ENCODE data around the gene PRR20D. TPM values are rescaled to one million over a fixed set of nuclear protein-coding genes. Genes with fewer than 3 reads are reported as not detected.
"Not testable (repeated sequence)": the region's sequence is repeated elsewhere in the genome, so short reads cannot be mapped to it uniquely, and the experiment has no call there.

PRR20D gene
- total RNA-seq (2014; rRNA removed; shearing (Covaris generic)) = not detected in 2 replicates
- not detected in 2 replicates for polyA plus RNA-seq (2016; fragmentation: Nextera tagmentation; extraction: Ambion mirVana)

DNA sequence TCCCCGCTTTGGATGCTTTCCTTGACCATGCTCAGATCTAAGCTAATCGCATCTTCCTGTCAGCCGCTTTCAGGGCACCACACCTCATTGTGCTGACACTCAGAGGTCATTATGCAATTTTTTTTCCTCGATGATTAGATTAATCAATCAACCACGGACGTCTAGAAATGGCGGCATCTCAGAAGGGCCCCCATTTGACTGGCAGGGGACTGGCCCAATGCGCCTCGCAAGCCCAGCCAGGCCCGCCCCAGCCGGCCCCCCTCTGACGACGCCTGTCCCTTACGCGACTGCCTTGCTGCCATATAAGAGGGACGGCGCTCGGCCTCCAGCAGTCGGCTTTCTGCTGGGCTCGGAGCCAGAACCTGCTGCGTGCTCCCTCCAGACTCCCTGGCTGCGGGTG is at the start of gene PRR20D:
PRR20D (plus strand) TSS at position 301 of the 400 bp plus-strand sequence. CDS start 387 bp downstream, outside the sequence.
- H3F3A ChIP-seq (ENCODE audit: insufficient read depth); H3K79me2 ChIP-seq (ENCODE audit: insufficient read depth); H3K27ac ChIP-seq; H3K36me3 ChIP-seq (ENCODE audit: low read depth); H3K4me2 ChIP-seq (ENCODE audit: unreplicated experiment); H3K4me3 ChIP-seq; H3K9me2 ChIP-seq (ENCODE audit: insufficient read depth); H3K4me1 ChIP-seq (ENCODE audit: insufficient read depth); H2AFZ ChIP-seq; H3K27me3 ChIP-seq (replicated peaks; ENCODE audit: insufficient read depth); DNase-seq; H4K20me1 ChIP-seq (ENCODE audit: insufficient read depth); H3K9ac ChIP-seq; H3K9me3 ChIP-seq (ENCODE audit: low read depth); in situ Hi-C loops (cut with MboI): not testable (repeated sequence)
- no CpG with 5 or more reads among the region's 22 CpGs for WGBS, 2 experiments (ENCODE audit: low coverage in 1 of 2, low lambda C conversion rate in 2 of 2, missing lambda C conversion rate in 2 of 2)

DNA sequence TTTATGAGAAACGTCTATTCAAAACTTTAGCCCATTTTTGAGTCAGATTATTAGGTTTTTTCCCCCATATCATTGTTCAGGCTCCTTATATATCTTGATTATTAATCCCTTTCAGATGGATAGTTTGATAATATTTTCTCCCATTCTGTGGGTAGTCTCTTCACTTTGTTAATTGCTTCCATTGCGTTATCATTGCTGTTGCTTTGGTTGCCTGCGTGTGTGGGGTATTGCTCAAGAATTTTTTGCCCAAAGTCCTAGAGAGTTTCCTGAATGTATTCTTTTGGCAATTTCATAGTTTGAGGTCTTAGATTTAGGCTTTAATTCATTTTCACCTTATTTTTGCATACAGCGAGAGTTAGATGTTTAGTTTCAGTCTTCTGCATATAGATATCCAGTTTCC is 45.5 kb upstream of the PRR20D start:
- Histone ChIP-seq H3K4me2 (ENCODE audit: unreplicated experiment) (no peak overlapping the region), H3K9me3 (ENCODE audit: low read depth) (peaks cover 4% of the 10 kb centered on the region), H3K4me3 (no peak overlapping the region), H3K27ac (no peak overlapping the region), H3K4me1 (ENCODE audit: insufficient read depth) (no peaks in the 10 kb centered on the region), H3K9me2 (ENCODE audit: insufficient read depth) (no peaks in the 10 kb centered on the region), H4K20me1 (ENCODE audit: insufficient read depth) (no peaks in the 10 kb centered on the region), H3K27me3 (replicated peaks; ENCODE audit: insufficient read depth) (no peaks in the 10 kb centered on the region), H3K79me2 (ENCODE audit: insufficient read depth) (no peaks in the 10 kb centered on the region), H3K36me3 (ENCODE audit: low read depth) (no peaks in the 10 kb centered on the region), H2AFZ (no peak overlapping the region), H3F3A (ENCODE audit: insufficient read depth) (no peaks in the 10 kb centered on the region), H3K9ac (no peak overlapping the region)
- 36 to 46% methylated on average over 4 of the region's 4 CpGs for WGBS, 2 experiments (ENCODE audit: low coverage in 1 of 2, low lambda C conversion rate in 2 of 2, missing lambda C conversion rate in 2 of 2)
- no peak for TF ChIP-seq EZH2phosphoT487 (IDR thresholded peaks at IDR 0.05; ENCODE audit: insufficient read depth, low read depth)
- no peak for TF ChIP-seq EZH2 (IDR thresholded peaks at IDR 0.05; ENCODE audit: insufficient read depth, poor library complexity, severe bottlenecking)
- in situ Hi-C loops (cut with MboI) = loop anchor here (25.0 kb wide), 1 partner anchor 97 kb away; no protein-coding TSS in a partner anchor
- DNase-seq = no peak

DNA sequence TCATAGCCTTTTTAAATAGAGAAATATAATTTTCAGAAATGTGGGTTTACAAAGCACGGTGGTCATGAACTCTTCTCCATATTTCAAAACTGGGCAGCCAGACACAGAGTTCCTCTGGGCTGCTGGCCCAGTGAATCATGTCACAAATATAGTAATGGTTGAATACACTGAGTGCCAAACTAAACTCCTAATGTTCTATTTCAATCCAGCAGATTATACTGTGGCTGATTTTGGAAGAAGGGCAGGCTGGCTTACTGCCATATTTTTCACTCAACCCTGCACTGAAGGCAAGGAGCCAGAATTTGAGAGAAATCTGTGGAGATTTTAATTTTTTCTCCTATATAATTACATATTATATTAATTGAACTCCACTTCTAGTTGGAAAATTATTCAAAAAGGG is 36.8 kb upstream of the PRR20D start:
- Histone ChIP-seq H3F3A (ENCODE audit: insufficient read depth) (no peaks in the 10 kb centered on the region), H3K79me2 (ENCODE audit: insufficient read depth) (no peaks in the 10 kb centered on the region), H3K27me3 (replicated peaks; ENCODE audit: insufficient read depth) (no peaks in the 10 kb centered on the region), H3K4me2 (ENCODE audit: unreplicated experiment) (no peak overlapping the region), H3K9ac (no peak overlapping the region), H3K27ac (no peak overlapping the region), H3K4me1 (ENCODE audit: insufficient read depth) (no peaks in the 10 kb centered on the region), H4K20me1 (ENCODE audit: insufficient read depth) (no peaks in the 10 kb centered on the region), H3K9me2 (ENCODE audit: insufficient read depth) (no peaks in the 10 kb centered on the region), H3K36me3 (ENCODE audit: low read depth) (no peaks in the 10 kb centered on the region), H2AFZ (no peak overlapping the region), H3K4me3 (no peak overlapping the region), H3K9me3 (ENCODE audit: low read depth) (no peaks in the 10 kb centered on the region)
- WGBS, 2 experiments (ENCODE audit: low coverage in 1 of 2, low lambda C conversion rate in 2 of 2, missing lambda C conversion rate in 2 of 2) = 0 to 3% methylated on average over 1 of the region's 1 CpG
- TF ChIP-seq EZH2phosphoT487 (IDR thresholded peaks at IDR 0.05; ENCODE audit: insufficient read depth, low read depth) (no peak), EZH2 (IDR thresholded peaks at IDR 0.05; ENCODE audit: insufficient read depth, poor library complexity, severe bottlenecking) (no peak)
- DNase-seq = no peak
- in situ Hi-C loops (cut with MboI) = loop anchor here (25.0 kb wide), 1 partner anchor 89 kb away; no protein-coding TSS in a partner anchor

- TF ChIP-seq EZH2 (IDR thresholded peaks at IDR 0.05; ENCODE audit: insufficient read depth, poor library complexity, severe bottlenecking) (no peak), EZH2phosphoT487 (IDR thresholded peaks at IDR 0.05; ENCODE audit: insufficient read depth, low read depth) (no peak)
- Histone ChIP-seq H3K79me2 (ENCODE audit: insufficient read depth) (no peaks in the 10 kb centered on the region), H3K27ac (no peak overlapping the region), H3K4me3 (no peak overlapping the region), H3K27me3 (replicated peaks; ENCODE audit: insufficient read depth) (no peaks in the 10 kb centered on the region), H3K9ac (no peak overlapping the region), H2AFZ (no peak overlapping the region), H4K20me1 (ENCODE audit: insufficient read depth) (no peaks in the 10 kb centered on the region), H3K9me2 (ENCODE audit: insufficient read depth) (no peaks in the 10 kb centered on the region), H3K9me3 (ENCODE audit: low read depth) (no peaks in the 10 kb centered on the region), H3K36me3 (ENCODE audit: low read depth) (no peaks in the 10 kb centered on the region), H3F3A (ENCODE audit: insufficient read depth) (no peaks in the 10 kb centered on the region), H3K4me2 (ENCODE audit: unreplicated experiment) (no peak overlapping the region), H3K4me1 (ENCODE audit: insufficient read depth) (no peaks in the 10 kb centered on the region)
- in situ Hi-C loops (cut with MboI) = no loop called here
- 25 to 26% methylated on average over 6 of the region's 6 CpGs for WGBS, 2 experiments (ENCODE audit: low coverage in 1 of 2, low lambda C conversion rate in 2 of 2, missing lambda C conversion rate in 2 of 2)
- no peak for DNase-seq
Observed at GRCh38 chr13:57128909-57129308, 31.5 kb upstream of the PRR20D start.

GRCh38 chr13:57136093-57136492 is 24.3 kb upstream of the PRR20D start:
- Histone ChIP-seq H3K9ac (no peak overlapping the region), H3K9me3 (ENCODE audit: low read depth) (no peaks in the 10 kb centered on the region), H3K27ac (no peak overlapping the region), H4K20me1 (ENCODE audit: insufficient read depth) (no peaks in the 10 kb centered on the region), H3K9me2 (ENCODE audit: insufficient read depth) (no peaks in the 10 kb centered on the region), H3K79me2 (ENCODE audit: insufficient read depth) (no peaks in the 10 kb centered on the region), H3K36me3 (ENCODE audit: low read depth) (no peaks in the 10 kb centered on the region), H3K27me3 (replicated peaks; ENCODE audit: insufficient read depth) (no peaks in the 10 kb centered on the region), H3K4me2 (ENCODE audit: unreplicated experiment) (no peak overlapping the region), H3K4me1 (ENCODE audit: insufficient read depth) (no peaks in the 10 kb centered on the region), H3F3A (ENCODE audit: insufficient read depth) (no peaks in the 10 kb centered on the region), H2AFZ (no peak overlapping the region), H3K4me3 (no peak overlapping the region)
- in situ Hi-C loops (cut with MboI) = no loop called here
- no peak for DNase-seq
- TF ChIP-seq EZH2 (IDR thresholded peaks at IDR 0.05; ENCODE audit: insufficient read depth, poor library complexity, severe bottlenecking) = no peak
- no peak for TF ChIP-seq EZH2phosphoT487 (IDR thresholded peaks at IDR 0.05; ENCODE audit: insufficient read depth, low read depth)
- WGBS, 2 experiments (ENCODE audit: low coverage in 1 of 2, low lambda C conversion rate in 2 of 2, missing lambda C conversion rate in 2 of 2) = 5 to 10% methylated on average over 2 of the region's 2 CpGs

All from GM23248 (cell line).